ENCODE results near the gene FNDC3B.

The FNDC3B gene

GRCh38 chr3:172094621-172095557 lies 55.5 kb downstream of the FNDC3B start:
- no peak for DNase-seq (ENCODE audit: low spot score)

DNA sequence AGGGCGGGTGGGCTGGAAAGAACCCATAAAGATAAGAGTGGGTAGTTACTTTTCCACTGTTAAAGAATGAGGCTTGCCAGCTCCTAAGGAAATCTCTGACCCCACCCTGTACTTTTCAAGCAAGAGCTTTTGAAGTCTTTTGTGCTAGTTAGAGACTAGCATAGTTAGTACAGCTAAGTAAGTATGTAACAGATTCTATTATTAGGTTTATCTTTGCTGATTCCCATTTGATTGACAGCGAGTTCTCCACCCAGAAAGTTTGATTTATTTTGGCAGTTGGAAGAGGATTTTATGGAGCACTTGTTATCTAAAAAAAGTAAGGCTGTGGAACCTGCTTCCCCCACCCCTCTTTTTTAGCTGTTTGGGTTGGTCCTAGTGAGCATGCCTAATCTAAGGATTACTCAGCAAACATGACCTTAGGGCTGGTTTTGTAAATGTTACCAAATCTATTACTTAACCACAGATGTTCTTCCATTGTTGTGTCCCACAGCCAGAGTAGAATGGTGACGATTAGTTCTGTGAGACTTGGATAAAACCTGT lies 57.6 kb downstream of the FNDC3B start:
- DNase-seq (ENCODE audit: low spot score): no peak

- DNase-seq (ENCODE audit: low spot score): no peak
Observed at GRCh38 chr3:172097585-172097984, 58.2 kb downstream of the FNDC3B start.

DNA sequence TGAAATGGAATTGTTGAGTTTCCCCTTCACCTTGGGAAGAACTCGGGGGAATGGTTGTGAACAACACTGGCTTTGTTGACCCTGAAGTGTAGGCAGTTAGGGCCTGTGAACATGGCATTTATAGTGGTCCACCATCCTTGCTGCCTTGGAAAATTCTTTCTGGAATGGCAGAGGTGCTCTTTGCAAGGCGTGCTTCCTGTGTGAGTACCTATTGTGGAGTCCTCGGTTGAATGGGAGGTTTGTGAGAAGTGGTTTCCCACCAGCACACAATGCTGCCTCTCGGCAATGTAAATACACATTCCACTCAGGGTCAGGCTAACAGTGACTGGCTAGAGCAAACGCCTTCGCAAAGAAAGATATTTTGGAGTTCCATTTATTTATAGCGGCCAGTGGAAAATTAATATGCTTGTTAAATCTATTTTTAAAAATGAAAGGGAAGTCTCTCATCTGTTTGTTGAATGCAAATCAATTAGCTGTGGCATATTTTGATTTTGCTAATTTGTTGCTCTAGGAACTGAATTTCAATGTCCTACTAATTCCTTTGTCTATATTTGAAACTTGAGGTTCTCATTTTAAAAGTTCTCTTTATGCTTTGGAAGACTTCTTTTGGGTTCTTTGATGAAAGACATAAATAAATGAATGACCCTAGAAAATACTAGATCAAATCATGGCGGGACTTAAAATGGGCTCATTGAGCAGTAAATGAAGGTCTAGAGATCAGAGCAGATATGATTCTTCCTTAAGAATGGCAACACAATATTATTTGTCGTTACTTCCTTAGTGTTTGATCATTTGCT lies 59.5 kb downstream of the FNDC3B start:
- no peak for DNase-seq (ENCODE audit: low spot score)

- DNase-seq (ENCODE audit: low spot score): no peak
Observed at GRCh38 chr3:172099495-172099808, 60.1 kb downstream of the FNDC3B start.

GRCh38 chr3:172100482-172100881 lies 61.1 kb downstream of the FNDC3B start:
- DNase-seq (ENCODE audit: low spot score): no peak

- no peak for DNase-seq (ENCODE audit: low spot score)
Observed at GRCh38 chr3:172101107-172101506, 61.7 kb downstream of the FNDC3B start.

DNA sequence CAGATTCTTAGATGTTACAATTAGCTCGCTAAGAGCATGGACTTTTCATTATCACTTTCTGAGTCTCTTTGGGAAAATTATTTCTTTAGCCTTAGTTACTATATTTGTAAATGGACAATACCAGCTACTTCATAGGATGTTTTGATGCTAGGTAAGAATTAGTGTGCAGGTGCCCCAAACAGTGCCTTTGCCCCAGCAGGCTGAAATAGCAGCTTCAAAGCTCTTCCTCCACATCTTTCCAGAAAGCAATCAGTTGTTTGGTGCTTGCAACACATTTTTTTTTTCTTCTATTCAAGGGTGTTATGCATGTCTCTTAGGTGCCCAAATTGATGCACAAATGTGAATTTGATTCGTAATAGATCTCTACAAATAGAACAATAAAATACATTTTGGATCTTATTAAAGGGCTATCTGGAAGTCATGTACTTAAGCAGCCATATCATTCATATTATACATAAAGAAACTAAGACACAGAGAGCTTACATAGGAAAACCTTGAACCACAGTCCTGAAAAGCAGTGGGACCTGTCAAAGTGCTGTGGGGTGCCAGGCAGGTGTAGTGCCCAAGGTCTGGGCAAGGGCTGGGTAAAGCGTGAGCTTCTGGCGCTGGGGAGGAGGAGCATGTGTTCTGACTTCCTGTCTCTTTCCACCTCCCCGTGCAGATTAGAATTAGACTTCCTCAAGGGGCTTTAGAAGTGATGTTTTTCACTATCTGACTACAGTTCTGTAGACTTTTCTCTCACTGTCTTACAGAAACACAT lies 62.9 kb downstream of the FNDC3B start:
- no peak for DNase-seq (ENCODE audit: low spot score)

DNA sequence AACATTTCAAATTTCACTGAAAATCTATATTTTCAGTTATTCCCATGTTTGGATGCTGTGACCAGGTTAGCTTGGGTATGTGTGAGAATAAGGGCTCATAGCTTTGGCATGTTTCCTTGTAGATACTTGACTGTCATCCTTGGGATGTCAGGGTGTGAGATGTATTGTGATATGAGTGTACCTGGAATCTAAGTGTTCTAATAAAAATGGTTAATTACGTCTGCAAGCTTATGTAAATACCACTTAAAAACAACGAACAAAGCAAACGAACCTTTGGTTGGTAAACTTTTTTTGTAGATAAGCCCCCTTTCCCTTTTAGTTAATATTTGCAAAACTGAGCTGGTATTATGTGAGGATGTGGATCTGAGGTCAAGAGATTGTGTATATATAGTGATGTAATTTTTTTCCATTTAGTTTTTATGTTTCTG lies 63.5 kb downstream of the FNDC3B start:
- no peak for DNase-seq (ENCODE audit: low spot score)

- DNase-seq (ENCODE audit: low spot score): no peak
Observed at GRCh38 chr3:172103724-172104123, 64.3 kb downstream of the FNDC3B start.

DNA sequence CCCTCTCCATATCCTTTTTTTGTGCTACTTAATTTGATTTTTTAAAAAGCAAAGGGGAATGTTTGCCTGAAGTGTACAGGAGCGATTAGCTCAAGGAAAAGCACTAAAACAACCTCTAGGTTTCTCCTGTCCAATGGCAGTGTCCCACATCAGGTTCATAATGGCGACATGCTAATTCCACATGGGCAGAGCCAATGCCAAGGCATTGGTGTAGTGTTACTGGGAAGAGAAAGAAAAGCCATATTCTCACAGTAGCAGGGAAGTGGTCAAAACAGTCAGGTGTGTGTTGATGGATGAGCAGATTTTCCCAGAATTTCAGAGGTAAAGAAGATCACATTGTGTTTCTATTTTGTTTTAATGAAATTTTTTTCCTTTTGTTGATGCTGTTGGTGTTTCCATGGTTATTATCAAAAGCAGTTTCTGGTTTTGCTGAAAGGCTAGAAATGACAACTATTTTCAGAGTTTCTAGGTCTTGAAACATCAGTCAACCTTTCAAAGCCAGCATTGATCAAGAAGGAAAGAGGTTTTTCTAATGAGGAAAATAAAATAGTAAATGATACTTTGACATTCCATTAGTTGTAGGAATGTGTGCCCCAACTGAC lies 65.2 kb downstream of the FNDC3B start:
- peak; percentile 10 for DNase-seq (ENCODE audit: low spot score)

DNA sequence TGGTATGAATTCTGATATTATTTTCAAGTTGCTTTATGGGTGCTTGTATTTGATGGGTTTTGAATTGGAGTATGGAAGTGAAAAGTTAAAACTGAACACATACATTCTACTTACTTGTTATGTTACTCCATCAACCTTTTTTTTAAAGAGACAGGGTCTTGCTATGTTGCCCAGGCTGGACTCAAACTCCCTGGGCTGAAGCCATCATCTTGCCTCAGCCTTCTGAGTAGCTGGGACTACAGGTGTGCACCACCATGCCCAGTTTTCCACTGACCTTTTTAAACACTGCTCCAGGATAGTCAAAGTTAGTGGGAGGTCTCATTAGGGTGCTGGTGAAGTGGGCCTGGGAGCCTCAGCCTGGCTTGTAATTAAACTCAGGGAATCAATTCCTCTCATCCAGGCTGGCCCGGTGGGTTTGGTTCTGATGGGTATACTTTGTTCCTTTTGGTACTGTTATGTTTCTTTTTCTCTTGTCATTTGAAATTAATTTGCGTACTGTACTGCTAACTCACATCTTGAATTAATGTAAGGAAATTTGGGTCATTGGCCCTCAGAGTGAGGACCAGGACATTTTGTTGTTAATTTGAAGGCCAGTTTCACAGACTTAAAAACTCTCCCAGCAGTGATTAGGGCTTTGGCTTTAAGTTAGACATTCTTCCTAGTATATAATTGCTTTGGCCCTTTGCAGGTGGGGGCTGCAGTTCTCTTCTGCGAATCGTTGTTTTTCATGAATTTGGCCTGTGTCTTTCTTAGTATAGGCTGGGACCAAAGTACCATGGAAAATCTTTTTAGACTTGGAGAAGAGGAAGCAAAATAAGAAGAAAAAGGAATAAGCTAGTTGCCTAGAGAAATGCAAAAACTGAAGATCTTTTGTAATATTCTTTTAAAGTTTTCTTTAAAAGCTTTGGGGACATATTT lies 66.9 kb downstream of the FNDC3B start:
- DNase-seq (ENCODE audit: low spot score): no peak

DNA sequence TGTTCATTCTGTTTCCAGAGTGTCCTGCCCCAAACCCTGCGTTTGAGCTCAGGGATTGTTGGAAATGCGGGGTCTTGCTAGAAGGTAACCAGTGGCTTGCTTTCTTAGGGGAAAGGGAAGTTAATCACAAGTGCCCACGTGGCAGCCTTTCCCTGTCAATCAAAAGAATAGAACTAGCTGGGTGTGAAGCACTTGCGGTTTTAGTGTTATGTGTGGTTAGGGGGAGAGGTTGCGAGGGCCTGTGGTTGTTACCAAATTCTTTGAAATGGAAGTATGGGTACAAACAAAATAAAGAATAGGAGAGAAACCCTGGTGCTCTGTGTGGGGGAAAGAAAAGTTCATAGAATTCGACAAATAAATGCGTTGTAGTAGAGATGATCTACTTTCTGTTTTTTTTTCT lies 67.6 kb downstream of the FNDC3B start:
- no peak for DNase-seq (ENCODE audit: low spot score)

- no peak for DNase-seq (ENCODE audit: low spot score)
Observed at GRCh38 chr3:172107403-172107802, 68.0 kb downstream of the FNDC3B start.

DNA sequence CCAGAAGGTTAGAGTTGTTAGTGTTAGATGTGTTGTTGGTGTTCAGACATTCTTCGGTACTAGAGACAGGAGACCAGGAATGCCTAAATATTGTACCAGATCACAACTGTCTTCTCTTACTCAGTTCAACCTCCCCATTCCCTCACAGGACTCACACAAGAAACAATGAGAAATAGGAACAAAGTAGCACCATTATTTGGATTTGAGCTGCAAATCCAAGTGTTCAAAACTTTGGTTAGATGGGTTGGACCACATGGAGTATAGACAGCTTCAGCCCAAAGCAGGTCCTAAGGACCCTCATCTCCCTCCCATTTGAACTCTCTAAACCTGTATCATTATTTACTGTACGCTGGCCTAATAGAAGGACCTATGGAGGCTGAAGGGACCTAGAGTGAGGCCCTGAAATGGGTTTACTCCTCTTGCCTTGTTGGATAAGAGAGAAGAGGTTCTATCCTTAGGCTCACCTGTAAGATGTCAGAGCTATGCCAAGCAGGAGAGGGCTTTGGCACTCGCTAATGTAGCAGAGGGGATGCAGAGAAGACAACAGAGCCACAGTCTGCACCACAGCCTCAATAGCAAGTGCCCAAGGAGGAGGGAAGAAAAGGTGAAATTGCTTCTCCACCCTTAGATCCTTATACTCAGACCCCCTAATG lies 70.9 kb downstream of the FNDC3B start:
- no peak for DNase-seq (ENCODE audit: low spot score)

GRCh38 chr3:172111163-172111562 lies 71.8 kb downstream of the FNDC3B start:
- no peak for DNase-seq (ENCODE audit: low spot score)

DNA sequence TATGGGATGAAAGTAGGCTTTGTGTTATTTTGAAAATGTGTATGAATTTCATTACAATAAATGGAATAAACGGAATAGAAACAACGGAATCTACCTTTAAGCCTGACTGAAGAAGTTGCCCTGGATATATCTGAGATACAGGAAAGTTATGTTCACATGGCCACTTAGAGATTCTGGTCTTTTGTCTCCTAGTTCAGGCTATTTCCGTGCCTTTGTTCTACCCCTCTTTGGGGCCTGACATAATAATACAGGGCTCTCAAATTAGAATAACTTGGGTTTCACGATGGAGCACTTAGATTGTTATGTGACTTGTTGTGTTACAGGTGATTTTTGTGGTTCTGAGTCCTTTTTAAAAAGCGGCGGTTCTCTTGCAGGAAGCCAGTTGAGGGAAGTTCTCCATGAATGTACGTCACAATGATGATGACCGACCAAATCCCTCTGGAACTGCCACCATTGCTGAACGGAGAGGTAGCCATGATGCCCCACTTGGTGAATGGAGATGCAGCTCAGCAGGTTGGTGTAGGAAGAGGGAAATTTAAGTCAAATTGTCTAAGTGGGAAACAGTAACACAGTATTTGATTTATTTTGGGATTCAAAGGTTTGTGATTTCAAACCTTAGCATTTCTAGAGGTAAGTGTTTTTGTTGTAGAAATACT lies 72.8 kb downstream of the FNDC3B start:
- DNase-seq (ENCODE audit: low spot score): no peak

DNA sequence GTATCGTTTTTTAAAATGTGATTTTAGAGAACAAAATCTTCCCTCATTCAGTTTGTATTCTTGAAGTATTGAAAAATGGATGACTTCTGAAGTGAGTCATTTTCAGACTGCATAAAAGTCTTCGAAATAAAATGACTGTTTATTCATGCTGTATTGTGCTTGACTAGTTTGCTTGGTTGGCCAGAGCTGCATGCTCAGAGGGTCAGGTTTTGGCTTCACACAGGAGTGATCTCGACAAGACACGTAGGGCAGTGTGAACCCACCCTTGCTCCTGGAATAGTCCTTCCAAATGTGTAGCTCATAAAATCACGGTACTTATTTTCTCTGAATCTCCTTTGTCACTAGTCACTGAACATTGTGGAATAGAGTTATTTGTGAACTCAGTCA lies 73.3 kb downstream of the FNDC3B start:
- no peak for DNase-seq (ENCODE audit: low spot score)

DNA sequence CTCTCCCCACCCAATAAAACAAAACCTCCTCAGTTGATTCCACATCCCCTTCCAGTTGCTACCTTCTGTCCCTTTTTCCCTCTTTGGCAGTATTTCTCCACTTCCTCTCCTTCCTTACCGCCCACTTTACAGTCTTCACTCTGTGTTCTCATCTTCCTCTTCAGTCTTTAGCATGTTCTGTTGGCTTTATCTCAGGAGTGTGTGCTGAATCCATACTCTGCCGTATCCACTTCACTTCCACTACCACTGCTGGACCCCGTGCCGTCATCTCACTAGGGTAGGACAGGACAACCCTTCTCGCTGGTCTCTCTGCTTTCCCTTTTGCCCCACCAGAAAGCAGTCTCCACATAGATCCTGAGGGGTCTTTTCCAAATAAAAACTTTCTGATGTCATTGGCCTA lies 74.3 kb downstream of the FNDC3B start:
- DNase-seq (ENCODE audit: low spot score): no peak

DNA sequence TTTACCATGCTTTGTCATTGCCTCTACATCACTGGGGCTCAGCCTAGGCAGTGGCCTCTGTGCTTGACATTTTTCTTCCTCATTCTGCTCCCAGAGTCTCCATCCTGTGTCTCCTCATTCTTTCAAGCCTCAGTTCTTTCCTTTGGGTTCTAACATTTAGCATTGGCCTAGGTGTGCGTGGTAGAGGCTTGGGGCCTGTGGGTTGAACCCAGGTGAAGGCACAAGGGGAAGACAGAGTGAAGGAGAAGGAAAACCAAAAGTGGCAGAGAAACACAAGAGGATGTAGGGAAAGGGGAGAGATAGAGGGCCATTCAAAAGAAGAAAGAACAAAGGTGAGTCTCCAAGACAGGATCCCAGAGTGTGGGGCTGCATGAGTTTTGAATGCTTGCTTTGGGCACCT lies 75.7 kb downstream of the FNDC3B start:
- DNase-seq (ENCODE audit: low spot score): no peak

Measured in cerebellar cortex (tissue), 1 donor.